Measurements from ENCODE around the gene BACE2.

BACE2 gene

GRCh38 chr21:41295721-41296254 is 127.8 kb downstream of the BACE2 start:
- Histone ChIP-seq H3K27ac (ENCODE audit: extremely low read depth, low read depth, low read length) (no peak overlapping the region), H3K9me3 (ENCODE audit: control insufficient read depth, insufficient read depth, low read depth, low read length) (no peaks in the 10 kb centered on the region), H3K36me3 (ENCODE audit: control insufficient read depth in 2 of 2, insufficient read depth in 1 of 2, low read length in 2 of 2) (no peaks in the 10 kb centered on the region), H3K4me3 (ENCODE audit: low read depth, low read length) (no peak overlapping the region), H3K4me1 (ENCODE audit: control insufficient read depth, insufficient read depth, low read length) (no peaks in the 10 kb centered on the region)
- TF ChIP-seq ZNF248 (tag by site-specific recombination; IDR thresholded peaks at IDR 0.05), result no peak
- no peak for TF ChIP-seq ZBTB8A (tag by site-specific recombination; IDR thresholded peaks at IDR 0.05)
- no peak for TF ChIP-seq ZNF335 (tag by site-specific recombination; conservative IDR thresholded peaks at IDR 0.05)
- no peak for TF ChIP-seq SALL2 (tag by site-specific recombination; IDR thresholded peaks at IDR 0.05; ENCODE audit: borderline replicate concordance)
- ChIA-PET POLR2A (no interaction called here), CTCF (interaction anchor here (3.8 kb wide), 1 partner anchor 12 kb away, joined by 18 read pairs; no protein-coding TSS in a partner anchor)

- Histone ChIP-seq H3K36me3 (ENCODE audit: control insufficient read depth in 2 of 2, insufficient read depth in 1 of 2, low read length in 2 of 2) (no peaks in the 10 kb centered on the region), H3K27ac (ENCODE audit: extremely low read depth, low read depth, low read length) (no peak overlapping the region), H3K4me3 (ENCODE audit: low read depth, low read length) (no peak overlapping the region), H3K4me1 (ENCODE audit: control insufficient read depth, insufficient read depth, low read length) (no peaks in the 10 kb centered on the region), H3K9me3 (ENCODE audit: control insufficient read depth, insufficient read depth, low read depth, low read length) (no peaks in the 10 kb centered on the region)
- CTCF ChIA-PET, result interaction anchor here (0.7 to 0.9 kb wide), 2 partner anchors 20 to 120 kb away, joined by 3 to 4 read pairs; no protein-coding TSS in a partner anchor
- POLR2A ChIA-PET, result no interaction called here
- TF ChIP-seq ZNF214 (tag by site-specific recombination; IDR thresholded peaks at IDR 0.05; ENCODE audit: borderline replicate concordance), result no peak
- TF ChIP-seq IKZF3 (tag by site-specific recombination; IDR thresholded peaks at IDR 0.05), result no peak
- no peak for TF ChIP-seq ZBTB26 (tag by site-specific recombination; optimal IDR thresholded peaks at IDR 0.05)
- TF ChIP-seq YY1 (tag by site-specific recombination; IDR thresholded peaks at IDR 0.05), result no peak
- TF ChIP-seq KLF1 (tag by site-specific recombination; IDR thresholded peaks at IDR 0.05), result no peak
- no peak for TF ChIP-seq PRDM2 (tag by site-specific recombination; IDR thresholded peaks at IDR 0.05; ENCODE audit: borderline replicate concordance)
- no peak for TF ChIP-seq ZNF202 (tag by site-specific recombination; IDR thresholded peaks at IDR 0.05; ENCODE audit: borderline replicate concordance)
- no peak for TF ChIP-seq SCRT1 (tag by site-specific recombination; IDR thresholded peaks at IDR 0.05; ENCODE audit: borderline replicate concordance)
- no peak for TF ChIP-seq ZNF610 (tag by site-specific recombination; IDR thresholded peaks at IDR 0.05; ENCODE audit: borderline replicate concordance)
- TF ChIP-seq ZFP37 (tag by site-specific recombination; IDR thresholded peaks at IDR 0.05), result no peak
- TF ChIP-seq ZNF558 (tag by site-specific recombination; IDR thresholded peaks at IDR 0.05), result no peak
- TF ChIP-seq ZNF704 (tag by site-specific recombination; IDR thresholded peaks at IDR 0.05), result no peak
- TF ChIP-seq KLF8 (tag by site-specific recombination; IDR thresholded peaks at IDR 0.05), result no peak
Observed at GRCh38 chr21:41302976-41303375, 135.0 kb downstream of the BACE2 start.
